ENCODE results near the gene VGF.

GRCh38 chr7:101137651-101138212 lies 27.6 kb downstream of the VGF start:
- TF ChIP-seq CTCF (IDR thresholded peaks at IDR 0.05 in 4 of 5, conservative IDR thresholded peaks at IDR 0.05 in 1 of 5) (no peak), POLR2A (IDR thresholded peaks at IDR 0.05) (no peak)

Data from gastrocnemius medialis (tissue), 4 donors.